ENCODE measurements around the gene PGA5.
"Not testable (repeated sequence)": the region's sequence is repeated elsewhere in the genome, so short reads cannot be mapped to it uniquely, and the experiment has no call there.

The PGA5 gene

GRCh38 chr11:61226457-61227137 lies 14.4 kb upstream of the PGA5 start:
- DNase-seq (ENCODE audit: low spot score): not testable (repeated sequence)

- not testable (repeated sequence) for DNase-seq (ENCODE audit: low spot score)
Measured at GRCh38 chr11:61229458-61229857, 11.5 kb upstream of the PGA5 start.

- not testable (repeated sequence) for DNase-seq (ENCODE audit: low spot score)
Measured at GRCh38 chr11:61231033-61231432, 9.9 kb upstream of the PGA5 start.

- DNase-seq (ENCODE audit: low spot score): not testable (repeated sequence)
Measured at GRCh38 chr11:61231585-61231984, 9.4 kb upstream of the PGA5 start.

- DNase-seq (ENCODE audit: low spot score): not testable (repeated sequence)
Measured at GRCh38 chr11:61232548-61233145, 8.3 kb upstream of the PGA5 start.

GRCh38 chr11:61237130-61237529 lies 3.8 kb upstream of the PGA5 start:
- DNase-seq (ENCODE audit: low spot score): not testable (repeated sequence)

GRCh38 chr11:61240288-61240687 lies 687 bp upstream of the PGA5 start:
- DNase-seq (ENCODE audit: low spot score): not testable (repeated sequence)

GRCh38 chr11:61241526-61241925 lies 551 bp downstream of the PGA5 start:
- not testable (repeated sequence) for DNase-seq (ENCODE audit: low spot score)

GRCh38 chr11:61245284-61245964 lies 4.4 kb downstream of the PGA5 start:
- not testable (repeated sequence) for DNase-seq (ENCODE audit: low spot score)

GRCh38 chr11:61248071-61248470 lies 7.1 kb downstream of the PGA5 start:
- not testable (repeated sequence) for DNase-seq (ENCODE audit: low spot score)

- not testable (repeated sequence) for DNase-seq (ENCODE audit: low spot score)
Measured at GRCh38 chr11:61249201-61249600, 8.2 kb downstream of the PGA5 start.

- not testable (repeated sequence) for DNase-seq (ENCODE audit: low spot score)
Measured at GRCh38 chr11:61250796-61251765, 10.1 kb downstream of the PGA5 start.

GRCh38 chr11:61252332-61252731 lies 11.4 kb downstream of the PGA5 start:
- not testable (repeated sequence) for DNase-seq (ENCODE audit: low spot score)

GRCh38 chr11:61254403-61255025 lies 13.5 kb downstream of the PGA5 start:
- peak; percentile 91 for DNase-seq (ENCODE audit: low spot score)

GRCh38 chr11:61256710-61257482 lies 15.9 kb downstream of the PGA5 start:
- no peak for DNase-seq (ENCODE audit: low spot score)

GRCh38 chr11:61258546-61258945 lies 17.6 kb downstream of the PGA5 start:
- no peak for DNase-seq (ENCODE audit: low spot score)

GRCh38 chr11:61259363-61259762 lies 18.4 kb downstream of the PGA5 start:
- no peak for DNase-seq (ENCODE audit: low spot score)

- DNase-seq (ENCODE audit: low spot score): no peak
Measured at GRCh38 chr11:61264371-61264770, 23.4 kb downstream of the PGA5 start.

GRCh38 chr11:61264795-61265194 lies 23.8 kb downstream of the PGA5 start:
- DNase-seq (ENCODE audit: low spot score): no peak

- DNase-seq (ENCODE audit: low spot score): no peak
Measured at GRCh38 chr11:61265357-61265756, 24.4 kb downstream of the PGA5 start.

GRCh38 chr11:61266602-61267001 lies 25.6 kb downstream of the PGA5 start:
- DNase-seq (ENCODE audit: low spot score): peak; percentile 69

All from AG20443 (cell line).